K562 (cell line): ENCODE measurements around the gene C12orf60. TPM values are rescaled to one million over a fixed set of nuclear protein-coding genes. Genes with fewer than 3 reads are reported as not detected.

Experiments used
- ASH1L ChIP-seq: fragments of 450-650 bp; IDR thresholded peaks from 2 replicates; pipeline ENCODE4 v1.6.1; 2018; ENCODE audit warnings: borderline replicate concordance, mild to moderate bottlenecking, low read depth; ENCODE audit not compliant: partially characterized antibody
- JUN ChIP-seq, 2 experiments: sonication (generic) in 1 of 2; formaldehyde crosslinking in 1 of 2; IDR thresholded peaks; 2 replicates each; pipeline versions ENCODE4 v1.6.1 to v1.8.0; 2012 to 2022; ENCODE audit warnings: borderline replicate concordance in 2 of 2, mild to moderate bottlenecking in 2 of 2, improper control_type of control experiment in 1 of 2, low read depth in 1 of 2, low read length in 1 of 2, missing genetic modification reagents in 1 of 2
- NCOR1 ChIP-seq: fragments of 450-650 bp; IDR thresholded peaks from 2 replicates; pipeline ENCODE4 v1.6.1; 2016; ENCODE audit warnings: mild to moderate bottlenecking, moderate library complexity
- NR2C1 ChIP-seq, 2 experiments: fragments of 450-650 bp; IDR thresholded peaks; 2 replicates each; pipeline ENCODE4 v1.6.1; 2017; ENCODE audit warnings: mild to moderate bottlenecking in 2 of 2, antibody characterized with exemption in 1 of 2, inconsistent platforms in 1 of 2, missing compliant biosample characterization in 1 of 2, missing genetic modification characterization in 1 of 2
- NR2C2 ChIP-seq, 2 experiments: fragments of 200-800 bp in 1 of 2; sonication (Bioruptor generic) in 1 of 2; sonication (generic) in 1 of 2; formaldehyde crosslinking in 1 of 2; IDR thresholded peaks; 2 replicates each; pipeline versions ENCODE4 v1.6.1 to v1.8.0; 2016 to 2022; ENCODE audit warnings: mild to moderate bottlenecking in 1 of 2, missing compliant biosample characterization in 1 of 2, missing genetic modification characterization in 1 of 2, missing genetic modification reagents in 1 of 2
- PHF20 ChIP-seq: fragments of 450-650 bp; IDR thresholded peaks from 2 replicates; pipeline ENCODE4 v1.6.1; 2018; ENCODE audit not compliant: partially characterized antibody
- POLR2A ChIP-seq: fragments of 450-650 bp; conservative IDR thresholded peaks from 2 replicates; pipeline ENCODE4 v1.6.1; 2016
- PRMT5 ChIP-seq: sonication (generic); formaldehyde crosslinking; IDR thresholded peaks from 2 replicates; pipeline ENCODE4 v1.5.0; 2020; ENCODE audit warnings: missing genetic modification reagents
- RB1 ChIP-seq: fragments of 450-650 bp; IDR thresholded peaks from 2 replicates; pipeline ENCODE4 v1.6.1; 2017; ENCODE audit warnings: low read depth, mild to moderate bottlenecking
- SRF ChIP-seq, 2 experiments: fragments of 250-450, 450-650 bp in 1 of 2; sonication (Bioruptor Pico) in 1 of 2; sonication (generic) in 1 of 2; formaldehyde crosslinking; IDR thresholded peaks; 2 replicates each; pipeline versions ENCODE4 v1.5.0 to v1.5.1; 2020 to 2022; ENCODE audit warnings: mild to moderate bottlenecking in 1 of 2, missing genetic modification reagents in 1 of 2
- TAF7 ChIP-seq: fragments of 450-650 bp; IDR thresholded peaks from 2 replicates; pipeline ENCODE4 v1.6.1; 2016; ENCODE audit warnings: missing genetic modification characterization, missing compliant biosample characterization
- ZNF347 ChIP-seq: fragments of 450-650 bp; formaldehyde crosslinking; IDR thresholded peaks from 2 replicates; pipeline ENCODE4 v1.4.0; 2020; ENCODE audit warnings: low read depth, mild to moderate bottlenecking, moderate library complexity
- polyA plus RNA-seq, 8 experiments: library from polyadenylated mRNA; depleted of rRNA in 4 of 8; stranded (reverse) in 5 of 8; unstranded in 3 of 8; fragments of >200 nt; fragmentation: Nextera tagmentation in 2 of 8; fragmentation: Illumina TruSeq in 1 of 8; extraction: Ambion mirVana in 2 of 8; extraction: Trizol in 1 of 8; gene quantifications; 2 replicates each; pipeline versions ENCODE4 v1.2.1 to v1.2.3, GENCODE V29; 2011 to 2014; ENCODE audit warnings: inconsistent platforms in 1 of 8, missing spikeins in 1 of 8
- total RNA-seq, 7 experiments: library from RNA; depleted of rRNA in 6 of 7; stranded (reverse); fragments of >200 nt in 6 of 7; fragmentation: Illumina TruSeq in 2 of 7; extraction: Trizol in 2 of 7; gene quantifications; 2 replicates each; pipeline versions ENCODE4 v1.2.1 to v1.2.3, GENCODE V29; 2011 to 2021; ENCODE audit warnings: low replicate concordance in 1 of 7
- TF ChIP-seq, protein P1 (sequence below): fragments of 450-650 bp; formaldehyde crosslinking; IDR thresholded peaks from 2 replicates; pipeline ENCODE4 v1.4.0; 2020; ENCODE audit warnings: mild to moderate bottlenecking, moderate library complexity
- TF ChIP-seq, protein P2 (sequence below): fragments of 250-450 bp; sonication (Bioruptor Pico); IDR thresholded peaks from 2 replicates; pipeline ENCODE4 v1.5.0; 2021
- TF ChIP-seq, protein P3 (sequence below): fragments of 250-450 bp; sonication (Bioruptor Pico); IDR thresholded peaks from 2 replicates; pipeline ENCODE4 v1.8.0; 2022; ENCODE audit warnings: moderate library complexity, mild to moderate bottlenecking, inconsistent platforms
- TF ChIP-seq, protein P4 (sequence below): IDR thresholded peaks from 2 replicates; pipeline ENCODE4 v1.6.1; 2011; ENCODE audit not compliant: insufficient read length; ENCODE audit errors: extremely low read depth
- TF ChIP-seq, protein P5 (sequence below), 3 experiments: fragments of 200-800 bp in 1 of 3; sonication (Bioruptor generic) in 1 of 3; sonication (generic) in 1 of 3; formaldehyde crosslinking in 1 of 3; IDR thresholded peaks; 2 replicates each; pipeline versions ENCODE4 v1.6.1 to v1.8.0; 2016 to 2022; ENCODE audit warnings: mild to moderate bottlenecking in 2 of 3, missing compliant biosample characterization in 2 of 3, missing genetic modification characterization in 2 of 3, missing genetic modification reagents in 1 of 3
- TF ChIP-seq, protein P6 (sequence below): sonication (generic); formaldehyde crosslinking; IDR thresholded peaks from 2 replicates; pipeline ENCODE4 v1.8.0; 2022; ENCODE audit warnings: mild to moderate bottlenecking, missing genetic modification reagents, borderline replicate concordance

Gene C12orf60
- total and polyA plus RNA-seq, 9 of the 15 experiments (the other 6 are each of a cell fraction or from before 2014, with no cell fraction given): 0.41 to 4.4 (median 2.5) TPM

DNA sequence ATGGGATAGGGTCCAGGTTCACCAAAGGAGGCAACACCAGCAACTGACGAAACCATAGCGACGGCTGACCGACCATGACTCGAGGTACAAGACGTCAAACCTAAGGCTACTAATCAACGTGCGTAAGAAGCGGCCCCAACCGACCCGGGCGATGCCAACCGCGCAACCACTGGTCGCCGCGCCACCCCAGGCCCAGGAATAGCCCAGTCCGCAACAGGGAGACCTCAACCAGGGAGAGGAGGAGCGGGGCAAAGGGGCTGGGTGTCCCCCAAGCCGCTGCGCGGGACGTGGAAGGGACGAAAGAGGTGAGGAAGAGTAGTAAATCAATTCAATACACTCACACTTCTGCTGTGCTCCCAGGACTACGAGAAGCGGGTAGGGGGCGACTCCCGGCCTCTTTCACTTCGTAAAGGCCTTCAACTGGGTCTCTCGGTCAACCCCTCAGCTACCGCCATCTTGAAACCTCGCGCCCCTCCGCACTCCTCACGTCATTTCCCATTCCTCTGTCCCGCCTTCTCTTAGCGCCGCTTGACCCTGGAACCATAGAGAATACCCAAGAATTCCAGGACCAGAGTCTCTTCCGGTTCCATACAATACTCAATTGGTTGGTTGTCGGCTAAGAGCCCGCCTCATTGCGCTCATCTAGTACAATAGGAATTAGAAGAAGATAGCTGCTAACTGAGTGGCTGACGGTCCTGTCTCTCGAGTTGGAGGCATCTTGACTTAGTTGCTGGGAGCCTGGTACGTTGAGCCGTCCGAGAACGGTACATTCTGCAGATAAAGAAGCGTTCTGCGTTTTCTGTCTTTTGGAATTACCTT lies at the start of gene C12orf60, which contains the start of gene WBP11 (continued):
- TF ChIP-seq, protein P1, sequence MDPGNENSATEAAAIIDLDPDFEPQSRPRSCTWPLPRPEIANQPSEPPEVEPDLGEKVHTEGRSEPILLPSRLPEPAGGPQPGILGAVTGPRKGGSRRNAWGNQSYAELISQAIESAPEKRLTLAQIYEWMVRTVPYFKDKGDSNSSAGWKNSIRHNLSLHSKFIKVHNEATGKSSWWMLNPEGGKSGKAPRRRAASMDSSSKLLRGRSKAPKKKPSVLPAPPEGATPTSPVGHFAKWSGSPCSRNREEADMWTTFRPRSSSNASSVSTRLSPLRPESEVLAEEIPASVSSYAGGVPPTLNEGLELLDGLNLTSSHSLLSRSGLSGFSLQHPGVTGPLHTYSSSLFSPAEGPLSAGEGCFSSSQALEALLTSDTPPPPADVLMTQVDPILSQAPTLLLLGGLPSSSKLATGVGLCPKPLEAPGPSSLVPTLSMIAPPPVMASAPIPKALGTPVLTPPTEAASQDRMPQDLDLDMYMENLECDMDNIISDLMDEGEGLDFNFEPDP: no peak
- TF ChIP-seq RB1 (0 out of 2 replicates have a peak, but pooled peaks have one; percentile 17), PHF20 (peak; percentile 30), SRF (CRISPR knock-in tag; IDR thresholded peaks at IDR 0.05) (no peak), NR2C2 (CRISPR knock-in tag; IDR thresholded peaks at IDR 0.05) (no peak), NR2C2 (tag; IDR thresholded peaks at IDR 0.05) (peak; percentile 95), POLR2A (peak; percentile 86), PRMT5 (CRISPR knock-in tag) (no peak), ASH1L (peak; percentile 50), ZNF347 (CRISPR knock-in tag) (no peak), NR2C1 (IDR thresholded peaks at IDR 0.05) (peak; percentile 85), NR2C1 (tag; IDR thresholded peaks at IDR 0.05) (peak; percentile 87), TAF7 (tag) (peak; percentile 59; the same call in 1 of the 2 replicates), NCOR1 (no peak), JUN (IDR thresholded peaks at IDR 0.05; ENCODE audit: borderline replicate concordance, low read depth, low read length) (no peak), JUN (CRISPR knock-in tag; IDR thresholded peaks at IDR 0.05; ENCODE audit: borderline replicate concordance) (no peak)
- TF ChIP-seq, protein P2, sequence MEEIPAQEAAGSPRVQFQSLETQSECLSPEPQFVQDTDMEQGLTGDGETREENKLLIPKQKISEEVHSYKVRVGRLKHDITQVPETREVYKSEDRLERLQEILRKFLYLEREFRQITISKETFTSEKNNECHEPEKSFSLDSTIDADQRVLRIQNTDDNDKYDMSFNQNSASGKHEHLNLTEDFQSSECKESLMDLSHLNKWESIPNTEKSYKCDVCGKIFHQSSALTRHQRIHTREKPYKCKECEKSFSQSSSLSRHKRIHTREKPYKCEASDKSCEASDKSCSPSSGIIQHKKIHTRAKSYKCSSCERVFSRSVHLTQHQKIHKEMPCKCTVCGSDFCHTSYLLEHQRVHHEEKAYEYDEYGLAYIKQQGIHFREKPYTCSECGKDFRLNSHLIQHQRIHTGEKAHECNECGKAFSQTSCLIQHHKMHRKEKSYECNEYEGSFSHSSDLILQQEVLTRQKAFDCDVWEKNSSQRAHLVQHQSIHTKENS (CRISPR knock-in tag): no peak
- TF ChIP-seq, protein P3, sequence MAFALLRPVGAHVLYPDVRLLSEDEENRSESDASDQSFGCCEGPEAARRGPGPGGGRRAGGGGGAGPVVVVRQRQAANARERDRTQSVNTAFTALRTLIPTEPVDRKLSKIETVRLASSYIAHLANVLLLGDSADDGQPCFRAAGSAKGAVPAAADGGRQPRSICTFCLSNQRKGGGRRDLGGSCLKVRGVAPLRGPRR (CRISPR knock-in tag): no peak
- TF ChIP-seq, protein P4, sequence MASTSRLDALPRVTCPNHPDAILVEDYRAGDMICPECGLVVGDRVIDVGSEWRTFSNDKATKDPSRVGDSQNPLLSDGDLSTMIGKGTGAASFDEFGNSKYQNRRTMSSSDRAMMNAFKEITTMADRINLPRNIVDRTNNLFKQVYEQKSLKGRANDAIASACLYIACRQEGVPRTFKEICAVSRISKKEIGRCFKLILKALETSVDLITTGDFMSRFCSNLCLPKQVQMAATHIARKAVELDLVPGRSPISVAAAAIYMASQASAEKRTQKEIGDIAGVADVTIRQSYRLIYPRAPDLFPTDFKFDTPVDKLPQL: no peak
- TF ChIP-seq, protein P5, sequence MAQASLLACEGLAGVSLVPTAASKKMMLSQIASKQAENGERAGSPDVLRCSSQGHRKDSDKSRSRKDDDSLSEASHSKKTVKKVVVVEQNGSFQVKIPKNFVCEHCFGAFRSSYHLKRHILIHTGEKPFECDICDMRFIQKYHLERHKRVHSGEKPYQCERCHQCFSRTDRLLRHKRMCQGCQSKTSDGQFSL (CRISPR knock-in tag; IDR thresholded peaks at IDR 0.05): no peak
- TF ChIP-seq, protein P5 (tag; IDR thresholded peaks at IDR 0.05): no peak
- TF ChIP-seq, protein P6, sequence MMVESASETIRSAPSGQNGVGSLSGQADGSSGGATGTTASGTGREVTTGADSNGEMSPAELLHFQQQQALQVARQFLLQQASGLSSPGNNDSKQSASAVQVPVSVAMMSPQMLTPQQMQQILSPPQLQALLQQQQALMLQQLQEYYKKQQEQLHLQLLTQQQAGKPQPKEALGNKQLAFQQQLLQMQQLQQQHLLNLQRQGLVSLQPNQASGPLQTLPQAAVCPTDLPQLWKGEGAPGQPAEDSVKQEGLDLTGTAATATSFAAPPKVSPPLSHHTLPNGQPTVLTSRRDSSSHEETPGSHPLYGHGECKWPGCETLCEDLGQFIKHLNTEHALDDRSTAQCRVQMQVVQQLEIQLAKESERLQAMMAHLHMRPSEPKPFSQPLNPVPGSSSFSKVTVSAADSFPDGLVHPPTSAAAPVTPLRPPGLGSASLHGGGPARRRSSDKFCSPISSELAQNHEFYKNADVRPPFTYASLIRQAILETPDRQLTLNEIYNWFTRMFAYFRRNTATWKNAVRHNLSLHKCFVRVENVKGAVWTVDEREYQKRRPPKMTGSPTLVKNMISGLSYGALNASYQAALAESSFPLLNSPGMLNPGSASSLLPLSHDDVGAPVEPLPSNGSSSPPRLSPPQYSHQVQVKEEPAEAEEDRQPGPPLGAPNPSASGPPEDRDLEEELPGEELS (CRISPR knock-in tag): no peak
